Naive thymus-derived CD4-positive, alpha-beta T cell (primary cell): ENCODE measurements around the gene RHBDD1. TPM values are rescaled to one million over a fixed set of nuclear protein-coding genes. Genes with fewer than 3 reads are reported as not detected.
A peak's percentile ranks its signal among the peaks of the same experiment; 100 is the strongest.

Source experiments
- ATAC-seq: fragments of 150-1000 bp; cut with Tn5 transposase; 2 replicates; pipeline ENCODE4 v1.10.0; 2021; ENCODE audit warnings: mild to moderate bottlenecking, moderate library complexity
- CTCF ChIA-PET: fragments of 350-600 bp; sonication (Branson Sonifier 250); formaldehyde crosslinking; loops from one replicate; lab custom pipeline; 2021; ENCODE audit warnings: antibody characterized with exemption; lab: Charles Lee
- POLR2A ChIA-PET: fragments of 350-600 bp; sonication (Branson Sonifier 250); formaldehyde crosslinking; loops from one replicate; lab custom pipeline; 2021; ENCODE audit warnings: antibody characterized with exemption, inconsistent platforms; lab: Charles Lee
- DNase-seq, 9 donors: peaks; one replicate each; pipeline versions ENCODE4 v3.0.0 to v3.0.0-alpha.2; 2020 to 2022; ENCODE audit warnings: mixed read lengths in 1 of 9
- H3K27ac ChIP-seq: one replicate; pipeline ENCODE4 v1.7.0; 2013; ENCODE audit warnings: mild to moderate bottlenecking, low read depth, low read length, moderate library complexity
- H3K27me3 ChIP-seq, 2 donors: one replicate each; pipeline ENCODE4 v1.7.0; 2013; ENCODE audit warnings: low read length in 2 of 2, mild to moderate bottlenecking in 2 of 2, moderate library complexity in 2 of 2; ENCODE audit not compliant: control insufficient read depth in 2 of 2, insufficient read depth in 2 of 2
- H3K36me3 ChIP-seq, 3 experiments: 1 replicate in 2 of 3; 2 replicates in 1 of 3; pipeline ENCODE4 v1.7.0; 2013; ENCODE audit warnings: low read length in 3 of 3, mild to moderate bottlenecking in 3 of 3, moderate library complexity in 1 of 3; ENCODE audit not compliant: insufficient read depth in 3 of 3, control insufficient read depth in 2 of 3
- H3K4me1 ChIP-seq, 2 donors: one replicate each; pipeline ENCODE4 v1.7.0; 2013; ENCODE audit warnings: low read length in 2 of 2, mild to moderate bottlenecking in 2 of 2, moderate library complexity in 1 of 2; ENCODE audit not compliant: control insufficient read depth in 2 of 2, insufficient read depth in 2 of 2
- H3K4me3 ChIP-seq: 2 replicates; pipeline ENCODE4 v1.7.0; 2013; ENCODE audit warnings: mild to moderate bottlenecking, low read length
- H3K9me3 ChIP-seq, 3 experiments: 1 replicate in 2 of 3; 2 replicates in 1 of 3; pipeline ENCODE4 v1.7.0; 2013; ENCODE audit warnings: low read length in 3 of 3; ENCODE audit not compliant: control insufficient read depth in 2 of 3
- H3K27ac Mint-ChIP-seq, 9 donors: one replicate each; pipeline ENCODE4 v1.8.0; 2020 to 2022; ENCODE audit warnings: mixed read lengths in 9 of 9, mild to moderate bottlenecking in 8 of 9, moderate library complexity in 5 of 9, inconsistent platforms in 2 of 9
- H3K27me3 Mint-ChIP-seq, 5 donors: one replicate each; pipeline ENCODE4 v1.8.0; 2021 to 2022; ENCODE audit warnings: mixed read lengths in 5 of 5, mild to moderate bottlenecking in 1 of 5
- H3K36me3 Mint-ChIP-seq, 5 donors: one replicate each; pipeline ENCODE4 v1.8.0; 2020 to 2022; ENCODE audit warnings: mixed read lengths in 5 of 5, mild to moderate bottlenecking in 3 of 5, inconsistent platforms in 1 of 5
- H3K4me1 Mint-ChIP-seq, 7 donors: one replicate each; pipeline ENCODE4 v1.8.0; 2020 to 2022; ENCODE audit warnings: mixed read lengths in 7 of 7, mild to moderate bottlenecking in 3 of 7, inconsistent platforms in 1 of 7
- H3K4me3 Mint-ChIP-seq, 10 donors: one replicate each; pipeline ENCODE4 v1.8.0; 2020 to 2022; ENCODE audit warnings: mild to moderate bottlenecking in 10 of 10, mixed read lengths in 10 of 10, moderate library complexity in 6 of 10, inconsistent platforms in 2 of 10
- H3K9me3 Mint-ChIP-seq, 11 donors: one replicate each; pipeline ENCODE4 v1.8.0; 2020 to 2022; ENCODE audit warnings: mixed read lengths in 11 of 11, mild to moderate bottlenecking in 4 of 11, inconsistent platforms in 1 of 11, moderate library complexity in 1 of 11
- intact Hi-C, 2 donors: fragments of 100-400 bp; cut with micrococcal nuclease; formaldehyde crosslinking; loops; one replicate each; pipeline ENCODE4 v1.15.1; 2023
- polyA plus RNA-seq, 2 donors: library from polyadenylated mRNA; unstranded; fragments of 300-500 nt; fragmentation: Illumina TruSeq; gene quantifications; one replicate each; pipeline ENCODE4 v1.2.3, GENCODE V29; 2021
- total RNA-seq, 6 experiments: library from RNA in 5 of 6; stranded (reverse) in 5 of 6; gene quantifications; 1 replicate in 5 of 6; 2 replicates in 1 of 6; pipeline ENCODE4 v1.2.3 and lab custom pipeline; 2021 to 2026

Gene RHBDD1
- total and polyA plus RNA-seq, 7 experiments from 2014 or later: 21.2 to 70.8 (median 48.3) TPM

DNA sequence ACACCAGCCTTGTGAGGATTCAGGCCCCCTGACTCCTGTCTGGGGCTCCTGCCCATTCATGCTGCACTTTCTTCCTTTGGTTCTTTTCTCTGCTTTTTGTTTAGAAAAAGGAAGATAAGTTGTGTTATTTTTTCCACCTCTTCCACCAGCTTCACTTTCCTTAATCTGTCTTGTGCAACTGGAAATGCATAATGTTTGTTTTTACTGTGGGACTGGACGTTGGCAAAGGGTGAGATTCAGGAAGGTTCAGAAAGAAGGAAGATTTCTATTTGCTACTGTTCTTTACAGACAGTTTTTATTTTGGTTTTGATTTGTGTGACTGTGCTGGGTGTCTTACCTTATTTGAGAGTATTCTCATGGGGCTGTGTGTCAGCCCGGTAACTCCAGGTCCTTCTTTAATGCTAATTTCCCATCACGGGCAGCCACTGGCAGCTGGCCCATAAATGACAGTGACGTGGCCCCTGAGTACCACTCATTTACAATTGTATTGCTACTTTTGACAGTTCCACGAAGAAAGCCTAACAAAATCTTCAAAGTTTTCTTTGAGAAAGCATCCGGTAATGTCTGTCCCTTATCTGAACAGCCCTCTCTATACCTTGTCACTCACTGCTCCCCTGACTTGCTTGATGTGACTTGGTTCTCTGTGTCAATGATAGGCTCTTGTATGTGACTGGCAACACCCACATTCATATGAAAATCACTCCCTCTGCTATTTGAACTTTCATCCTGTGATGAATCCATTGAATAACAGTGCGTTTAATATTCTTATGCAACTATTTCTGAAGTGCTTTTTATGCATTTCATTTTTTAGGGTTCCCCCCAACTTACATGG lies 32.7 kb downstream of the RHBDD1 start:
- H3K9me3 ChIP-seq: no peaks in the 10 kb centered on the region
- ATAC-seq (no peak), DNase-seq (peak in 1 of 9 donors; percentile 2)
- ChIA-PET POLR2A (no interaction called here), CTCF (no interaction called here)
- H3K4me1 Mint-ChIP-seq: peaks cover 8 to 41% (median 29%) of the 10 kb centered on the region in 7 donors
- no peak overlapping the region for H3K27ac ChIP-seq
- peak overlapping the region in 2 of 9 donors; percentile 33 to 68 for H3K27ac Mint-ChIP-seq
- H3K36me3 Mint-ChIP-seq: peaks cover 25 to 77% (median 72%) of the 10 kb centered on the region in 5 donors
- no peaks in the 10 kb centered on the region for H3K4me1 ChIP-seq
- intact Hi-C loops: no loop called here
- peak overlapping the region in 1 of 10 donors; percentile 20 for H3K4me3 Mint-ChIP-seq
- no peak overlapping the region for H3K4me3 ChIP-seq
- H3K27me3 Mint-ChIP-seq: no peaks in the 10 kb centered on the region
- peaks cover 0 to 2% (median 0%) of the 10 kb centered on the region in 11 donors for H3K9me3 Mint-ChIP-seq
- peaks cover 0 to 26% (median 0%) of the 10 kb centered on the region in 3 experiments for H3K36me3 ChIP-seq
- no peaks in the 10 kb centered on the region for H3K27me3 ChIP-seq

- Mint-ChIP-seq H3K4me3 (no peak overlapping the region), H3K27me3 (no peaks in the 10 kb centered on the region), H3K27ac (no peak overlapping the region), H3K36me3 (peaks cover 21 to 78% (median 74%) of the 10 kb centered on the region in 5 donors), H3K4me1 (peaks cover 7 to 36% (median 23%) of the 10 kb centered on the region in 7 donors), H3K9me3 (peaks cover 0 to 2% (median 0%) of the 10 kb centered on the region in 11 donors)
- no peak for DNase-seq
- ATAC-seq: no peak
- intact Hi-C loops: no loop called here
- Histone ChIP-seq H3K9me3 (no peaks in the 10 kb centered on the region), H3K4me3 (no peak overlapping the region), H3K27ac (no peak overlapping the region), H3K4me1 (no peaks in the 10 kb centered on the region), H3K36me3 (peaks cover 0 to 30% (median 0%) of the 10 kb centered on the region in 3 experiments), H3K27me3 (no peaks in the 10 kb centered on the region)
- CTCF ChIA-PET: no interaction called here
- POLR2A ChIA-PET: interaction anchor here (0.6 kb wide), 1 partner anchor 20 kb away, joined by 3 read pairs; no protein-coding TSS in a partner anchor
These were observed 33.5 kb downstream of the RHBDD1 start for GRCh38 chr2:226869371-226869770.

GRCh38 chr2:226873051-226873620 lies 37.3 kb downstream of the RHBDD1 start:
- H3K4me3 ChIP-seq: no peak overlapping the region
- H3K4me3 Mint-ChIP-seq: no peak overlapping the region
- intact Hi-C loops: no loop called here
- POLR2A ChIA-PET: no interaction called here
- H3K36me3 ChIP-seq: peaks cover 0 to 9% (median 0%) of the 10 kb centered on the region in 3 experiments
- DNase-seq: no peak
- H3K27ac Mint-ChIP-seq: no peak overlapping the region
- H3K27me3 ChIP-seq: no peaks in the 10 kb centered on the region
- peaks cover 0 to 3% (median 0%) of the 10 kb centered on the region in 11 donors for H3K9me3 Mint-ChIP-seq
- H3K9me3 ChIP-seq: no peaks in the 10 kb centered on the region
- no peaks in the 10 kb centered on the region for H3K4me1 ChIP-seq
- peaks cover 16 to 81% (median 69%) of the 10 kb centered on the region in 5 donors for H3K36me3 Mint-ChIP-seq
- H3K27ac ChIP-seq: no peak overlapping the region
- ATAC-seq: no peak
- H3K27me3 Mint-ChIP-seq: no peaks in the 10 kb centered on the region
- CTCF ChIA-PET: interaction anchor here (1.1 kb wide), 1 partner anchor 1207 kb away, joined by 3 read pairs; no protein-coding TSS in a partner anchor
- H3K4me1 Mint-ChIP-seq: peaks cover 0 to 25% (median 18%) of the 10 kb centered on the region in 7 donors

GRCh38 chr2:226873826-226874225 lies 38.0 kb downstream of the RHBDD1 start:
- ChIA-PET POLR2A (no interaction called here), CTCF (no interaction called here)
- Mint-ChIP-seq H3K4me3 (no peak overlapping the region), H3K36me3 (peaks cover 16 to 81% (median 66%) of the 10 kb centered on the region in 5 donors), H3K27ac (peak overlapping the region in 2 of 9 donors; percentile 9 to 38), H3K4me1 (peaks cover 4 to 21% (median 15%) of the 10 kb centered on the region in 7 donors), H3K27me3 (no peaks in the 10 kb centered on the region), H3K9me3 (peaks cover 0 to 3% (median 0%) of the 10 kb centered on the region in 11 donors)
- Histone ChIP-seq H3K9me3 (no peaks in the 10 kb centered on the region), H3K4me1 (no peaks in the 10 kb centered on the region), H3K27me3 (no peaks in the 10 kb centered on the region), H3K27ac (no peak overlapping the region), H3K36me3 (peaks cover 0 to 5% (median 0%) of the 10 kb centered on the region in 3 experiments), H3K4me3 (no peak overlapping the region)
- no peak for ATAC-seq
- DNase-seq: no peak
- intact Hi-C loops: loop anchor here in 1 of 2 donors (2.0 kb wide), 1 partner anchor 19 kb away; no protein-coding TSS in a partner anchor

GRCh38 chr2:226874749-226875148 lies 38.9 kb downstream of the RHBDD1 start:
- ATAC-seq (no peak), DNase-seq (no peak)
- H3K27ac ChIP-seq: no peak overlapping the region
- peaks cover 14 to 81% (median 66%) of the 10 kb centered on the region in 5 donors for H3K36me3 Mint-ChIP-seq
- intact Hi-C loops: loop anchor here in 1 of 2 donors (2.0 kb wide), 1 partner anchor 20 kb away; no protein-coding TSS in a partner anchor
- peaks cover 4 to 19% (median 13%) of the 10 kb centered on the region in 7 donors for H3K4me1 Mint-ChIP-seq
- no peak overlapping the region for H3K4me3 ChIP-seq
- peaks cover 0 to 5% (median 0%) of the 10 kb centered on the region in 3 experiments for H3K36me3 ChIP-seq
- no peak overlapping the region for H3K27ac Mint-ChIP-seq
- ChIA-PET POLR2A (no interaction called here), CTCF (no interaction called here)
- H3K4me3 Mint-ChIP-seq: no peak overlapping the region
- peaks cover 0 to 3% (median 0%) of the 10 kb centered on the region in 11 donors for H3K9me3 Mint-ChIP-seq
- H3K9me3 ChIP-seq: no peaks in the 10 kb centered on the region
- H3K4me1 ChIP-seq: no peaks in the 10 kb centered on the region
- H3K27me3 Mint-ChIP-seq: no peaks in the 10 kb centered on the region
- no peaks in the 10 kb centered on the region for H3K27me3 ChIP-seq

DNA sequence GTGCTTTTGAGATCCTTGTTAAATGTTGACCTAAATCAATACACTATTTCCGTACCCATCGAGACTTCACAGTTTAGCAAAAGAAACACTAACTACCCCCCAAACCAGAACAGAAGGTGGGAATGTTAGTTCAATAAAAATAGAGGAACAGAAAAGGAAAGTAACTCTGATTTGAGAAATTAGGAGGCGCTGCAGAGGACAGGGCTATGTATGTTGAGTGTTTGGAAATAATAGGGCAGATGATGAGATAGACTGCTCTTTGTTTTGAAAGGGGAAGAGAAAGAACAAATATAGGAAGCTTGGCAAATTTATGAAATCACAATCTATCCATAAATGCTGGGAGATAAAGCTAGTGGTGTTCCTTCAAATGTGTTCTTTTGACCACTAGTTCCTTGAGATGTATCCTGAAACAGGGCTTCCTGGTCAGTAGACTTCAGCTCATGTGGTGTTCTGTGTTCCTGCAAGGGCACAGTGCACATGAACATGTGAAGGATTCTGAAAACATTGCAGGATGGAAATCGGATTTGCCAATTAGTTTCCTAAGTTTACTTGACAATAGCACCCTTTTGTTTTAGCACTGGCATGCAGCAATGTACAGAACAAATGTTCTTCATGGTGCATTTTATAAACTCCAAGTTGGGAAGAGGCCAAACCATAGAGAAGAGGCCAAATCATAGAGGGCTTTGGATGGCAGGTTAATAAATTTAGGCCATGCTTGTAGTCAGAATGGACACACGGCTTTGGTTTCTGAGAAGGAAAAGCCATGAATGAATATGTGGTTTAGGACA lies 39.8 kb downstream of the RHBDD1 start:
- DNase-seq (no peak), ATAC-seq (peak; percentile 65)
- peaks cover 20 to 81% (median 66%) of the 10 kb centered on the region in 5 donors for H3K36me3 Mint-ChIP-seq
- no peaks in the 10 kb centered on the region for H3K27me3 ChIP-seq
- H3K9me3 ChIP-seq: no peaks in the 10 kb centered on the region
- H3K36me3 ChIP-seq: peaks cover 0 to 5% (median 0%) of the 10 kb centered on the region in 3 experiments
- H3K27me3 Mint-ChIP-seq: no peaks in the 10 kb centered on the region
- H3K4me1 Mint-ChIP-seq: peaks cover 4 to 16% (median 12%) of the 10 kb centered on the region in 7 donors
- ChIA-PET POLR2A (no interaction called here), CTCF (no interaction called here)
- no peak overlapping the region for H3K4me3 ChIP-seq
- intact Hi-C loops: loop anchor here in 1 of 2 donors (2.0 kb wide), 1 partner anchor 21 kb away; no protein-coding TSS in a partner anchor
- H3K4me3 Mint-ChIP-seq: no peak overlapping the region
- H3K9me3 Mint-ChIP-seq: peaks cover 0 to 3% (median 0%) of the 10 kb centered on the region in 11 donors
- no peak overlapping the region for H3K27ac Mint-ChIP-seq
- H3K27ac ChIP-seq: no peak overlapping the region
- no peaks in the 10 kb centered on the region for H3K4me1 ChIP-seq
